Measurements from ENCODE around the gene NPFF.

NPFF gene

GRCh38 chr12:53514628-53515290, 7.5 kb upstream of the NPFF start:
- no peak for DNase-seq (ENCODE audit: low read depth in 2 of 3, low spot score in 1 of 3)

- no peak for DNase-seq (ENCODE audit: low read depth in 2 of 3, low spot score in 1 of 3)
Measured at GRCh38 chr12:53513712-53514410, 6.6 kb upstream of the NPFF start.

- DNase-seq (ENCODE audit: low read depth in 2 of 3, low spot score in 1 of 3) = no peak
Measured at GRCh38 chr12:53510181-53510812, 3.0 kb upstream of the NPFF start.

GRCh38 chr12:53508534-53509170, 1.4 kb upstream of the NPFF start:
- peak; percentile 72 to 93 (median 78) for DNase-seq (ENCODE audit: low read depth in 2 of 3, low spot score in 1 of 3)

GRCh38 chr12:53507603-53507885, 260 bp upstream of the NPFF start:
- no peak for DNase-seq (ENCODE audit: low read depth in 2 of 3, low spot score in 1 of 3)

GRCh38 chr12:53506450-53506785, 866 bp downstream of the NPFF start:
- DNase-seq (ENCODE audit: low read depth in 2 of 3, low spot score in 1 of 3) = no peak

GRCh38 chr12:53505555-53506449, 1.5 kb downstream of the NPFF start:
- no peak for DNase-seq (ENCODE audit: low read depth in 2 of 3, low spot score in 1 of 3)

- DNase-seq (ENCODE audit: low read depth in 2 of 3, low spot score in 1 of 3) = no peak
Measured at GRCh38 chr12:53505086-53505485, 2.2 kb downstream of the NPFF start.

GRCh38 chr12:53504004-53504920, 3.0 kb downstream of the NPFF start:
- DNase-seq (ENCODE audit: low read depth in 2 of 3, low spot score in 1 of 3) = no peak

- DNase-seq (ENCODE audit: low read depth in 2 of 3, low spot score in 1 of 3) = no peak
Measured at GRCh38 chr12:53502983-53503728, 4.1 kb downstream of the NPFF start.

GRCh38 chr12:53502331-53502730, 5.0 kb downstream of the NPFF start:
- no peak for DNase-seq (ENCODE audit: low read depth in 2 of 3, low spot score in 1 of 3)

GRCh38 chr12:53501615-53502181, 5.6 kb downstream of the NPFF start:
- no peak for DNase-seq (ENCODE audit: low read depth in 2 of 3, low spot score in 1 of 3)

GRCh38 chr12:53500776-53501614, 6.3 kb downstream of the NPFF start, which contains the start of gene TARBP2:
Gene TARBP2, plus strand, starts transcription at chr12:53501283. Its CDS starts 126 bp downstream, at chr12:53501409.
- peak; percentile 89 to 99 (median 97) for DNase-seq (ENCODE audit: low read depth in 2 of 3, low spot score in 1 of 3)

GRCh38 chr12:53500142-53500775, 7.0 kb downstream of the NPFF start:
- no peak for DNase-seq (ENCODE audit: low read depth in 2 of 3, low spot score in 1 of 3)

- peak; percentile 43 to 61 (median 44) for DNase-seq (ENCODE audit: low read depth in 2 of 3, low spot score in 1 of 3)
Measured at GRCh38 chr12:53499266-53500141, 7.8 kb downstream of the NPFF start, which contains the start of gene MAP3K12. Gene MAP3K12, minus strand, starts transcription at chr12:53499458. Its CDS starts 12,067 bp downstream, at chr12:53487391.

GRCh38 chr12:53498235-53498630, 9.1 kb downstream of the NPFF start:
- no peak for DNase-seq (ENCODE audit: low read depth in 2 of 3, low spot score in 1 of 3)
